A673 (cell line): ENCODE results near the gene CARMIL1.

Source experiments
- CTCF ChIP-seq: fragments of 300-800, 200-600 bp; sonication (generic); conservative IDR thresholded peaks from 2 replicates; pipeline ENCODE4 v1.5.1; 2017; ENCODE audit warnings: low read depth, mild to moderate bottlenecking, antibody characterized with exemption, low read length, moderate library complexity, mixed read lengths
- EZH2 ChIP-seq: fragments of 200-600 bp; sonication (generic); IDR thresholded peaks from 2 replicates; pipeline ENCODE4 v1.6.1; 2017; ENCODE audit warnings: borderline replicate concordance, low read depth, mild to moderate bottlenecking, mixed read lengths, antibody characterized with exemption, low read length; ENCODE audit not compliant: poor library complexity, severe bottlenecking

- TF ChIP-seq CTCF (no peak), EZH2 (no peak)
Measured at GRCh38 chr6:25423358-25423757, 144.2 kb downstream of the CARMIL1 start.
